ENCODE results near the gene UGT1A7. TPM values are rescaled to one million over a fixed set of nuclear protein-coding genes. Genes with fewer than 3 reads are reported as not detected.

The UGT1A7 gene
- total and polyA plus RNA-seq, 12 donors = 0.11 to 10.1 (median 0.74) TPM; not detected in 3

GRCh38 chr2:233679196-233679595 is 2.5 kb upstream of the UGT1A7 start:
- Histone ChIP-seq H3K9me3 (replicated peaks in 1 of 3) (no peaks in the 10 kb centered on the region), H3K27ac (no peak overlapping the region), H3K27me3 (peaks cover 8% of the 10 kb centered on the region), H3K36me3 (replicated peaks in 1 of 2) (no peaks in the 10 kb centered on the region), H3K4me1 (replicated peaks in 1 of 2) (no peaks in the 10 kb centered on the region), H3K4me3 (no peak overlapping the region)
- intact Hi-C loops (cut with DNase I) = no loop called here
- WGBS, 4 donors = 61 to 68% (median 63%) methylated on average over 4 of the region's 4 CpGs
- DNase-seq = no peak
- TF ChIP-seq CTCF (IDR thresholded peaks at IDR 0.05) = no peak
- TF ChIP-seq POLR2A (IDR thresholded peaks at IDR 0.05) = no peak

- WGBS, 4 donors = 81 to 87% (median 84%) methylated on average over 4 of the region's 4 CpGs
- no peaks in the 10 kb centered on the region for H3K9me3 ChIP-seq (replicated peaks in 1 of 3)
Observed at GRCh38 chr2:233680361-233681045, 1.2 kb upstream of the UGT1A7 start.

GRCh38 chr2:233684640-233685039 is 2.9 kb downstream of the UGT1A7 start:
- no peaks in the 10 kb centered on the region for H3K4me1 ChIP-seq (replicated peaks in 1 of 2)
- H3K27ac ChIP-seq = no peak overlapping the region
- intact Hi-C loops (cut with DNase I) = no loop called here
- WGBS, 4 donors = 71 to 83% (median 79%) methylated on average over 1 of the region's 1 CpG
- no peaks in the 10 kb centered on the region for H3K36me3 ChIP-seq (replicated peaks in 1 of 2)
- no peak for DNase-seq
- H3K4me3 ChIP-seq = no peak overlapping the region
- TF ChIP-seq POLR2A (IDR thresholded peaks at IDR 0.05) (no peak), CTCF (IDR thresholded peaks at IDR 0.05) (no peak)
- no peaks in the 10 kb centered on the region for H3K9me3 ChIP-seq (replicated peaks in 1 of 3)
- no peaks in the 10 kb centered on the region for H3K27me3 ChIP-seq

More at GRCh38 chr2:233680361-233681045, 1.2 kb upstream of the UGT1A7 start:
- DNase-seq = no peak
- intact Hi-C loops (cut with DNase I) = no loop called here
- Histone ChIP-seq H3K4me3 (no peak overlapping the region), H3K27ac (no peak overlapping the region), H3K4me1 (replicated peaks in 1 of 2) (no peaks in the 10 kb centered on the region), H3K27me3 (peaks cover 7% of the 10 kb centered on the region), H3K36me3 (replicated peaks in 1 of 2) (no peaks in the 10 kb centered on the region)
- TF ChIP-seq CTCF (IDR thresholded peaks at IDR 0.05) (no peak), POLR2A (IDR thresholded peaks at IDR 0.05) (no peak)

GRCh38 chr2:233686928-233687327 is 5.2 kb downstream of the UGT1A7 start:
- 72 to 88% (median 84%) methylated on average over 5 of the region's 5 CpGs for WGBS, 4 donors
- Histone ChIP-seq H3K4me1 (replicated peaks in 1 of 2) (no peaks in the 10 kb centered on the region), H3K27ac (no peak overlapping the region), H3K4me3 (no peak overlapping the region), H3K27me3 (no peaks in the 10 kb centered on the region), H3K9me3 (replicated peaks in 1 of 3) (no peaks in the 10 kb centered on the region), H3K36me3 (replicated peaks in 1 of 2) (no peaks in the 10 kb centered on the region)
- intact Hi-C loops (cut with DNase I) = no loop called here
- TF ChIP-seq CTCF (IDR thresholded peaks at IDR 0.05) (no peak), POLR2A (IDR thresholded peaks at IDR 0.05) (no peak)
- no peak for DNase-seq

Data from adrenal gland (tissue), 12 donors.